Right lobe of liver (tissue), 4 donors: Measurements from ENCODE around the gene EDNRA.

Source experiments
- CTCF ChIP-seq, 4 donors: fragments of 200-600 bp in 3 of 4; fragments of 450-650 bp in 1 of 4; IDR thresholded peaks; one replicate each; pipeline versions ENCODE4 v1.5.1 to v1.8.0; 2016 to 2022; ENCODE audit warnings: antibody characterized with exemption in 4 of 4, mild to moderate bottlenecking in 2 of 4
- POLR2A ChIP-seq: fragments of 450-650 bp; IDR thresholded peaks from one replicate; pipeline ENCODE4 v1.6.1; 2017; ENCODE audit warnings: antibody characterized with exemption, mild to moderate bottlenecking
- donor health status: DM: no; HTN: no; CAD: no.
- donor health status: DM: no; HTN: no; CAD: no.
- donor health status: DM: no; HTN: yes; CAD: no.

GRCh38 chr4:147493307-147493706, 12.4 kb downstream of the EDNRA start:
- TF ChIP-seq CTCF (IDR thresholded peaks at IDR 0.05) (no peak), POLR2A (no peak)
